ENCODE data around the gene SLC5A11. TPM values are rescaled to one million over a fixed set of nuclear protein-coding genes. Genes with fewer than 3 reads are reported as not detected.
"Not testable (repeated sequence)": the region's sequence is repeated elsewhere in the genome, so short reads cannot be mapped to it uniquely, and the experiment has no call there.

The SLC5A11 gene
- polyA plus RNA-seq, 1 experiment, result not detected

- no peak for DNase-seq (ENCODE audit: low read depth)
- no peak overlapping the region for H3K4me3 ChIP-seq (ENCODE audit: low read depth, low read length)
- ChIA-PET POLR2A (interaction anchor here (0.9 kb wide), 1 partner anchor 31 kb away, joined by 5 read pairs; no protein-coding TSS in a partner anchor), CTCF (no interaction called here)
- no peaks in the 10 kb centered on the region for H3K27me3 ChIP-seq (ENCODE audit: control insufficient read depth, insufficient read depth, low read length)
- no peaks in the 10 kb centered on the region for H3K36me3 ChIP-seq (ENCODE audit: control insufficient read depth, insufficient read depth, low read length)
- no peak for TF ChIP-seq CTCF (IDR thresholded peaks at IDR 0.05; ENCODE audit: insufficient read depth, low read depth, low read length)
Observed at GRCh38 chr16:24853169-24853824, 7.5 kb downstream of the SLC5A11 start.

GRCh38 chr16:24853830-24854229, 8.1 kb downstream of the SLC5A11 start:
- CTCF ChIA-PET, result no interaction called here
- no peak for DNase-seq (ENCODE audit: low read depth)
- Histone ChIP-seq H3K4me3 (ENCODE audit: low read depth, low read length) (no peak overlapping the region), H3K36me3 (ENCODE audit: control insufficient read depth, insufficient read depth, low read length) (no peaks in the 10 kb centered on the region), H3K27me3 (ENCODE audit: control insufficient read depth, insufficient read depth, low read length) (no peaks in the 10 kb centered on the region)
- no peak for TF ChIP-seq CTCF (IDR thresholded peaks at IDR 0.05; ENCODE audit: insufficient read depth, low read depth, low read length)
- POLR2A ChIA-PET, result interaction anchor here (0.9 kb wide), 1 partner anchor 31 kb away, joined by 5 read pairs; no protein-coding TSS in a partner anchor

- DNase-seq (ENCODE audit: low read depth), result no peak
- H3K27me3 ChIP-seq (ENCODE audit: control insufficient read depth, insufficient read depth, low read length), result no peaks in the 10 kb centered on the region
- no peak overlapping the region for H3K4me3 ChIP-seq (ENCODE audit: low read depth, low read length)
Observed at GRCh38 chr16:24854607-24855171, 8.9 kb downstream of the SLC5A11 start.

GRCh38 chr16:24855678-24856077, 9.9 kb downstream of the SLC5A11 start:
- CTCF ChIA-PET, result no interaction called here
- no peak for DNase-seq (ENCODE audit: low read depth)
- POLR2A ChIA-PET, result no interaction called here
- Histone ChIP-seq H3K36me3 (ENCODE audit: control insufficient read depth, insufficient read depth, low read length) (no peaks in the 10 kb centered on the region), H3K4me3 (ENCODE audit: low read depth, low read length) (no peak overlapping the region), H3K27me3 (ENCODE audit: control insufficient read depth, insufficient read depth, low read length) (no peaks in the 10 kb centered on the region)
- no peak for TF ChIP-seq CTCF (IDR thresholded peaks at IDR 0.05; ENCODE audit: insufficient read depth, low read depth, low read length)

More at GRCh38 chr16:24854607-24855171, 8.9 kb downstream of the SLC5A11 start:
- CTCF ChIA-PET, result no interaction called here
- TF ChIP-seq CTCF (IDR thresholded peaks at IDR 0.05; ENCODE audit: insufficient read depth, low read depth, low read length), result no peak
- POLR2A ChIA-PET, result no interaction called here
- no peaks in the 10 kb centered on the region for H3K36me3 ChIP-seq (ENCODE audit: control insufficient read depth, insufficient read depth, low read length)

GRCh38 chr16:24856871-24857270, 11.1 kb downstream of the SLC5A11 start:
- POLR2A ChIA-PET; DNase-seq (ENCODE audit: low read depth); H3K36me3 ChIP-seq (ENCODE audit: control insufficient read depth, insufficient read depth, low read length); CTCF ChIA-PET; H3K27me3 ChIP-seq (ENCODE audit: control insufficient read depth, insufficient read depth, low read length); H3K4me3 ChIP-seq (ENCODE audit: low read depth, low read length): not testable (repeated sequence)

Measured in BJ (cell line).